Measurements from ENCODE around the gene KRTAP23-1.

Gene KRTAP23-1

DNA sequence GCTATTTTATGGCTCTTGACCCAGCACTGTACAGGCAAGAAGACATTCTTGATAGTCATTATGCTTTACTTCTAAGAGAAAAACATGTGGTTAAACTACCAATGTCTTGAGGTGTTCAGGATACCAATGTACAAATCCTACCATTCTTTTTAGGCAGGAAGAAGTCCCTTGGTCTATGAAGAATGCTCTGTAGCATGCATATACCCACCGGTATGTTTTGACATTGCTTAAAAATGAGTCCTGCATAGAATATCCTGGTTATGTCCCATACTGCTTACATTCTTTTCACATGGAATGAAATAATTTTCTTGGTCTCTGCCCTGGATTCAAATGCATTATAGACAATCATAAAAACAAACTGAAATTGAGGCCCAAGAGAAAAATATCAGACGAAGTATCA, 15.7 kb downstream of the KRTAP23-1 start:
- DNase-seq (ENCODE audit: low read depth, low spot score): no peak
- H3K9ac ChIP-seq (ENCODE audit: insufficient read length): no peak overlapping the region
- H3K4me3 ChIP-seq: no peak overlapping the region
- TF ChIP-seq EZH2 (IDR thresholded peaks at IDR 0.05): no peak
- TF ChIP-seq POLR2AphosphoS5 (IDR thresholded peaks at IDR 0.05; ENCODE audit: borderline replicate concordance, low read depth, low read length): no peak
- no peak for TF ChIP-seq FOXP2 (optimal IDR thresholded peaks at IDR 0.05; ENCODE audit: control extremely low read depth, extremely low read length, insufficient read depth)
- H3K9me3 ChIP-seq (ENCODE audit: low read depth, low read length): no peaks in the 10 kb centered on the region
- no peaks in the 10 kb centered on the region for H3K36me3 ChIP-seq (ENCODE audit: insufficient read depth, low read length)
- no peak overlapping the region for H3K27ac ChIP-seq

DNA sequence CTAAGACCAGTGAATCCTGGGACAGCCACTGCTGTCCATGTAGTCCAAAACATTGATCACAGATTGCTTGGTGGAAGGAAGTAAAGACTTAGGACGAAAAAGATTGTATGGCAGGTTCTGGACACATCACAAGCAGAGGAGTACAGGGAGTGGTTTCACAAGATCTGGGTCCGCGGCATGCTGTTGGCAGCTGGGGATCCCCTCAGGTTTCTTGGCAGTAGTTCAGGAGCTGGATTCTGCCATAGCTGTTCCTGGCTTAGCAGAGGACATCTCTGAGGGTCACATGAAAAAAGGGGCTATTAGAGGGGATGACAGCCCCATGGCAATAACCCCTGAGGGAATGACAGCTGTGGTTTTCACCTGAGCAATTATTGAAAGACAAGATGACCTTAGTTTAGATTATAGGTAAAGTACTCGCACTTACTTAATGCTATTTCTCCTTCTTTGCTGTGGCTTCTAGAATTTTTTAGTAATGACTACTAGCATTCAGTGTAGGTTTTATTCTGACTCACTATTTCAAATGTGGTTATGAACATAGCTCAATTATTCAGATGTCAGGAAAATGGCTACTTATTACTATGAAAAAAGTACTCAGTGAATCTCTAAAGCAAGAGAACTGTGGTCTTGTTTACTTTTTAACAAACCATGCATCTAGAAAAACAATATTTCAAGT, 19.1 kb downstream of the KRTAP23-1 start:
- Histone ChIP-seq H3K9me3 (ENCODE audit: low read depth, low read length) (no peaks in the 10 kb centered on the region), H3K4me3 (no peak overlapping the region), H3K36me3 (ENCODE audit: insufficient read depth, low read length) (no peaks in the 10 kb centered on the region), H3K27ac (no peak overlapping the region), H3K9ac (ENCODE audit: insufficient read length) (no peak overlapping the region)
- no peak for TF ChIP-seq POLR2AphosphoS5 (IDR thresholded peaks at IDR 0.05; ENCODE audit: borderline replicate concordance, low read depth, low read length)
- no peak for TF ChIP-seq EZH2 (IDR thresholded peaks at IDR 0.05)
- TF ChIP-seq FOXP2 (optimal IDR thresholded peaks at IDR 0.05; ENCODE audit: control extremely low read depth, extremely low read length, insufficient read depth): no peak
- DNase-seq (ENCODE audit: low read depth, low spot score): no peak

DNA sequence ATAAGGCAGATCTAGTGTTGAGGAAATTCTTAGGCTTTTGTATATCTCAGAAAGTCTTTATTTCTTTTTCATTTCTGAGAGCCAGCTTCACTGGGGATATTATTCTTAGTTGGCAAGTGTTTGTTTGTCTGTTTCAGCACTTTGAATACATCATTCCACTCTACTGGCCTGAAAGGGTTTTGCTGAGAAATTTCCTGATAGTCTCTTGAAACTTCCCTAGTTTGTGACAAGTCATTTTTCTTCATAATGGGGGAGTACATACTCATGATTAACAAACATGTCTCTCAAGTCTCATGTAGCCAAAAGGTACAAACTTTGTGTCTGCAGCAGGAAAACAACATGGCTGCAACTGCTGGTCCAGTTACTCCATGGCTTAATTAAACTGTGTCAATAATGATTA, 22.0 kb downstream of the KRTAP23-1 start:
- TF ChIP-seq POLR2AphosphoS5 (IDR thresholded peaks at IDR 0.05; ENCODE audit: borderline replicate concordance, low read depth, low read length) (no peak), FOXP2 (optimal IDR thresholded peaks at IDR 0.05; ENCODE audit: control extremely low read depth, extremely low read length, insufficient read depth) (no peak), EZH2 (IDR thresholded peaks at IDR 0.05) (no peak)
- DNase-seq (ENCODE audit: low read depth, low spot score): no peak
- Histone ChIP-seq H3K9me3 (ENCODE audit: low read depth, low read length) (no peaks in the 10 kb centered on the region), H3K36me3 (ENCODE audit: insufficient read depth, low read length) (no peaks in the 10 kb centered on the region), H3K9ac (ENCODE audit: insufficient read length) (no peak overlapping the region), H3K27ac (no peak overlapping the region), H3K4me3 (no peak overlapping the region)

DNA sequence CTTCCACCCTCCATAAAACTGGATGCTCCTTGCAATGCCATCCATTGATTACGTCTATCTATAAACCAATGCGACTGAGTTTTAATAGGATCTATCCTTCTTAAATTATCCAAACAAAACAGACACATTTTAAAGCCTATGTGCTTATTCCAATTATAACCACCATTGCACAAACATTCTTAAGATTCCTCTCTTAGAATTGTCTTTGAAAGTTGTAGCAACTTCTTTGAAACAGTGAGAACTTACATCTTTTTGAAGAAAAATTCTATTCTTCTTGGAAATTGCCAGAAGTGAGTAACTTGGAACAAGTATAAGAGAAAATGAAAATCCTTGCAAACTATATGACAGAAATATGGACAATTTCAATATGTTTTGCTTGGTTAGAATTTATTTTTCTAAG, 28.2 kb downstream of the KRTAP23-1 start, which contains the start of gene KRTAP26-1:
Gene KRTAP26-1, minus strand, starts transcription at position 101 of the 400 bp plus-strand sequence. CDS start 280 bp downstream, outside the sequence.
- Histone ChIP-seq H3K9me3 (ENCODE audit: low read depth, low read length) (no peaks in the 10 kb centered on the region), H3K27ac (no peak within 1 kb of the TSS), H3K9ac (ENCODE audit: insufficient read length) (no peak within 1 kb of the TSS), H3K4me3 (no peak within 1 kb of the TSS), H3K36me3 (ENCODE audit: insufficient read depth, low read length) (no peaks in the 10 kb centered on the region)
- TF ChIP-seq POLR2AphosphoS5 (IDR thresholded peaks at IDR 0.05; ENCODE audit: borderline replicate concordance, low read depth, low read length): no peak
- TF ChIP-seq FOXP2 (optimal IDR thresholded peaks at IDR 0.05; ENCODE audit: control extremely low read depth, extremely low read length, insufficient read depth): no peak
- no peak for TF ChIP-seq EZH2 (IDR thresholded peaks at IDR 0.05)
- DNase-seq (ENCODE audit: low read depth, low spot score): no peak

DNA sequence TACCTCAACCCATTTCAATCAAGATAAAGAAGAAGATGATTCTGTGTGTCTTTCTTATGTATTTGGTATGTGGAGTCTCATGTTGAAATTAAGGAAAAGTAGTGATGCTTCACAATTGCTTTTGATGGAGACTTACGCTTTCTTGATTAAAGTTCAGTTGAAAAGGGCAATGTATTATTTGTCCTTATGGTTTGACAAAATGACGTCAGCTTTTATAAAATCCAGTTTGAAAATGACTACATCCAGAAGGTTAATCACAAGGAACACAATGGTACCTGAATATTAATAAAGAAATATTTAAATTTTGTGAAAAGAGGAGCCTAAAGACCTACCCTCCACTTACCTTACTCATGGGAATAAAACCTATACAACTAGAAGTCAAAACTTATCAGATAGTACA, 32.7 kb downstream of the KRTAP23-1 start:
- Histone ChIP-seq H3K4me3 (no peak overlapping the region), H3K9ac (ENCODE audit: insufficient read length) (no peak overlapping the region), H3K36me3 (ENCODE audit: insufficient read depth, low read length) (no peaks in the 10 kb centered on the region), H3K27ac (no peak overlapping the region), H3K9me3 (ENCODE audit: low read depth, low read length) (no peaks in the 10 kb centered on the region)
- TF ChIP-seq FOXP2 (optimal IDR thresholded peaks at IDR 0.05; ENCODE audit: control extremely low read depth, extremely low read length, insufficient read depth): no peak
- DNase-seq (ENCODE audit: low read depth, low spot score): no peak

DNA sequence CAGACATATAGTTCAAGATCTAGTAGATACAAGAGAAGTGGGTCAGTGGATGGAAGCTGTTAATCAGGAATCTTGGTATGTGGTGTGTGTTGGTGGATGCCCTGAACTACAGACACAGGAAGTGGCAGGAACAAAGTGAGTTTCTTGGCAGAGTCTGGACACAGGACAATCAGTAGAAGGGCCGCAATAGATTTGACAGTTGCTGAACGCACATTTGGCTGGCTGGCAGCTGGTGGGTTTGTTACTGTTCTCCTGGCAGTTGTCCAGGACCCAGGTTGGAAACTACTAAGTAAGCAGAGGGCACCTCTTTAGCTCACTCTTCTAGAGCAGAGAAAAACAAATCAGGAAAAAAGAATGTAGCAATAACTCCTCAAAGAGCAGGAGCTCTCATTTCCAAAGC, 41.5 kb downstream of the KRTAP23-1 start:
- Histone ChIP-seq H3K9ac (ENCODE audit: insufficient read length) (no peak overlapping the region), H3K36me3 (ENCODE audit: insufficient read depth, low read length) (no peaks in the 10 kb centered on the region), H3K27ac (no peak overlapping the region), H3K9me3 (ENCODE audit: low read depth, low read length) (no peaks in the 10 kb centered on the region), H3K4me3 (no peak overlapping the region)
- no peak for TF ChIP-seq POLR2AphosphoS5 (IDR thresholded peaks at IDR 0.05; ENCODE audit: borderline replicate concordance, low read depth, low read length)
- no peak for TF ChIP-seq FOXP2 (optimal IDR thresholded peaks at IDR 0.05; ENCODE audit: control extremely low read depth, extremely low read length, insufficient read depth)
- TF ChIP-seq EZH2 (IDR thresholded peaks at IDR 0.05): no peak
- DNase-seq (ENCODE audit: low read depth, low spot score): no peak

DNA sequence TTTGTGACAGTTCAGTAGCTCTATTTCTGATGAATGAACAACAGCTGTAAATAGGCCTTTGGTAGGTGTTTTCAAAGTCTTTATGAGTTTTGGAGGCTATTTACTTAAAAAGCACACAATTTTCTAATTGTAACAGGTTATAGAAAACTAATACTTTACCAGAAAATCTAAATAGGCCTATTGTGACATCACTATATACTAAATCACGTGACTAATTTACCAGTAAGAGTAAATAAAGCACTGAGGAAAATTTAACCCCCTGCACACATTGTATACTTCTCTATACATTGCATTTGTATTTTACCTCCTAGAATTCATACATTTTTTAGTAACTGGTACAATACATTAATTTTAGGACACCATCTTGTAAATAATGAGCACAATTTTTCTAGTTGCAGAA, 43.3 kb downstream of the KRTAP23-1 start:
- no peak for DNase-seq (ENCODE audit: low read depth, low spot score)
- Histone ChIP-seq H3K9ac (ENCODE audit: insufficient read length) (no peak overlapping the region), H3K4me3 (no peak overlapping the region), H3K27ac (no peak overlapping the region), H3K36me3 (ENCODE audit: insufficient read depth, low read length) (no peaks in the 10 kb centered on the region), H3K9me3 (ENCODE audit: low read depth, low read length) (no peaks in the 10 kb centered on the region)
- no peak for TF ChIP-seq POLR2AphosphoS5 (IDR thresholded peaks at IDR 0.05; ENCODE audit: borderline replicate concordance, low read depth, low read length)
- TF ChIP-seq FOXP2 (optimal IDR thresholded peaks at IDR 0.05; ENCODE audit: control extremely low read depth, extremely low read length, insufficient read depth): no peak
- no peak for TF ChIP-seq EZH2 (IDR thresholded peaks at IDR 0.05)
